Activated T-helper 17 cell treated with anti-CD3 and anti-CD28 coated beads, Interleukin-2, amount 50 U/mL, for 72 hours (primary cell): ENCODE results near the gene SMURF1. TPM values are rescaled to one million over a fixed set of nuclear protein-coding genes. Genes with fewer than 3 reads are reported as not detected.

Source experiments
- ATAC-seq: fragments of 150-1000 bp; cut with Tn5 transposase; replicated peaks from 2 replicates; pipeline ENCODE4 v1.10.0; 2021; ENCODE audit warnings: mild to moderate bottlenecking, moderate library complexity
- H3K27ac Mint-ChIP-seq: one replicate; pipeline ENCODE4 v1.8.0; 2022; ENCODE audit warnings: mixed read lengths
- H3K27me3 Mint-ChIP-seq: one replicate; pipeline ENCODE4 v1.8.0; 2022; ENCODE audit warnings: mixed read lengths
- H3K36me3 Mint-ChIP-seq: one replicate; pipeline ENCODE4 v1.8.0; 2022; ENCODE audit warnings: low read depth, mild to moderate bottlenecking, mixed read lengths
- H3K4me1 Mint-ChIP-seq: one replicate; pipeline ENCODE4 v1.8.0; 2022; ENCODE audit warnings: mixed read lengths
- H3K4me3 Mint-ChIP-seq: one replicate; pipeline ENCODE4 v1.8.0; 2022; ENCODE audit warnings: mild to moderate bottlenecking, mixed read lengths
- H3K9me3 Mint-ChIP-seq: one replicate; pipeline ENCODE4 v1.8.0; 2022; ENCODE audit warnings: mixed read lengths
- total RNA-seq, 2 donors: library from RNA; stranded (reverse); gene quantifications; one replicate each; pipeline ENCODE4 v1.2.3, GENCODE V29; 2022

Gene SMURF1
- total RNA-seq, 2 donors from 2014 or later: 23.0 to 26.0 TPM

GRCh38 chr7:98994046-98994944, 149.6 kb downstream of the SMURF1 start:
- H3K9me3 Mint-ChIP-seq: no peaks in the 10 kb centered on the region
- H3K27ac Mint-ChIP-seq: no peak overlapping the region
- no peaks in the 10 kb centered on the region for H3K27me3 Mint-ChIP-seq
- H3K4me3 Mint-ChIP-seq: no peak overlapping the region
- H3K4me1 Mint-ChIP-seq: peaks cover 9% of the 10 kb centered on the region
- no peak for ATAC-seq
- peaks cover 95% of the 10 kb centered on the region for H3K36me3 Mint-ChIP-seq

DNA sequence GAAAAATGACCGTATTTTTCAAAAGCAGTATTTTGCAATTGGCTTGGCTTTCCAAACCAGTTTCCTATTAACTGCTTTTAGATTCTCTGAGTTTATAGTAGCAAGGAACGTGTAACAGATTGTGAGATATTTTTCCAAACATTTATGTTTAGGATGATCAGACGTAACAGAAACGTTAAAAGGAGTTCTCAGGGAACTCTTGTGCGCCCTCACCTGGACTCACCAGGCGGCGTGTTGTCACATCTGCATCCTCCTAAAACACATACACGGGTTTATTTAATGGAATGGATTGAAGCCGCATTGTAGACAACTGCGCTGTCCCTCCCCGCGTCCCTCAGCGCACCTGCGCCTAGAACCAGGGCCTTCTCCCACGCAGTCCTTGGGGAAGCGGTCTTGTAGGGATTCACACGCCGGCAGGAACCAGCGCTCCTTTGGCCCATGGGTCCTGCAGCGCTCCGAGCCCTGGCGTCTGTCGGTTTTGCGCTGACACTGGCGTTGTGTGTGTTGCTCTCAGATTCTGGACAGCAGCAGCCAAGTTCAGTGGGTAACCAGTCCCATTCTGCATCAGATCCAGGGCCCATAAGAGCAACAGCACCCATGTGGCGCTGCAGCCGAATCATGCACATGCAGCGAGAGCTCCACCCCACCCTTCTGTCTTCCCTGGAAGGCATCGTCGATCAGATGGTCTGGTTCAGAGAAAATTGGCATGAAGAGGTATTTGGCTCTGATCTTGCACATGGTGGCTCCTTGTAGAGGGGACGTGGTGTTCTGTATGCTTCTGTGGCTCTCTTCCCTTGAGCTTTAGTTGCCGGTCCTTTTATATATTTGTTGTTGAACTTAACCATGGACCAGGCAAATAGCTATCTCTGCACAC, 150.6 kb downstream of the SMURF1 start:
- ATAC-seq: no peak
- H3K36me3 Mint-ChIP-seq: peaks cover 95% of the 10 kb centered on the region
- H3K9me3 Mint-ChIP-seq: no peaks in the 10 kb centered on the region
- no peak overlapping the region for H3K4me3 Mint-ChIP-seq
- H3K4me1 Mint-ChIP-seq: peaks cover 9% of the 10 kb centered on the region
- no peak overlapping the region for H3K27ac Mint-ChIP-seq
- H3K27me3 Mint-ChIP-seq: no peaks in the 10 kb centered on the region

GRCh38 chr7:98992076-98992475, 151.8 kb downstream of the SMURF1 start:
- ATAC-seq: no peak
- Mint-ChIP-seq H3K9me3 (no peaks in the 10 kb centered on the region), H3K27me3 (no peaks in the 10 kb centered on the region), H3K4me3 (no peak overlapping the region), H3K36me3 (peaks cover 97% of the 10 kb centered on the region), H3K27ac (peak overlapping the region; percentile 62), H3K4me1 (peaks cover 14% of the 10 kb centered on the region)

DNA sequence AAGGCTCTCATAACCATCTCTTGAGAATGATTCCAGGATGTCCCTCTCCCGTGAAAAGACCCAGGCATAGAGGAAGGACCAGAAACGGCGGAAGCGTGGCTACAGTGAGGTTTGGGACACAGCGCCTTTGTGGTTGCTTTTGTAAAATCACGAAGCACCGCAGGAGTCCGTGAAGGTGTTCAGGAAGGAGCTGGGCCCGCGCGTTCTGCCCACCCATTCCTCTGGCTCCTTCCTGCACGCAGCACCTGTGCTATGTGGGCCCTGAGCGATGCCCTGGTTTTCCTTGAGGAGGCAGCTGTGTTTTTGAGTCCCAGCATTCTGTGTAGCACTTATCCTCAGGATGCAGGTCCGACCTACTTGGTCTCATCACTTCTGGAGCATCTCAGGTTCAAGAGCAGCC, 152.8 kb downstream of the SMURF1 start:
- peaks cover 13% of the 10 kb centered on the region for H3K4me1 Mint-ChIP-seq
- no peaks in the 10 kb centered on the region for H3K9me3 Mint-ChIP-seq
- no peak for ATAC-seq
- H3K27ac Mint-ChIP-seq: no peak overlapping the region
- H3K36me3 Mint-ChIP-seq: peaks cover 98% of the 10 kb centered on the region
- no peaks in the 10 kb centered on the region for H3K27me3 Mint-ChIP-seq
- no peak overlapping the region for H3K4me3 Mint-ChIP-seq

DNA sequence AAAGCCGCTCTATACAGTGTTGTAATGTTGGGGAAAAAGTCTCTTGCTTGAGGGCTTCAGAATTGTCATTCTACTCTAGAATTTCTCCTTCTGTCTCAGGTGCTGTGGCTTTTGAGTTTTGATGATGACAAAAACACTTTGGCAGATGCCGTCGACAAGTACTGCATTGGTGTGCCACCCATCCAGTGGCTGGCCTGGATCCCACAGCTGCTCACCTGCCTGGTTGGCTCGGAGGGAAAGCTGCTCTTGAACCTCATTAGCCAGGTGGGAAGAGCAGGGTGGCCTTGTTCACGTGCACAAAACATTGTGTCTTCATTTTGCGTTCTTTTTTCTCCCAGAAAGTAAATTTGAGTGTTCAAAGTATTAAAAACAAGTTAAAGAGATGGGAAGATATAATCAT, 153.6 kb downstream of the SMURF1 start:
- no peak for ATAC-seq
- H3K9me3 Mint-ChIP-seq: peaks cover 4% of the 10 kb centered on the region
- no peaks in the 10 kb centered on the region for H3K27me3 Mint-ChIP-seq
- peaks cover 98% of the 10 kb centered on the region for H3K36me3 Mint-ChIP-seq
- H3K27ac Mint-ChIP-seq: no peak overlapping the region
- H3K4me1 Mint-ChIP-seq: peaks cover 5% of the 10 kb centered on the region
- no peak overlapping the region for H3K4me3 Mint-ChIP-seq

- peaks cover 5% of the 10 kb centered on the region for H3K4me1 Mint-ChIP-seq
- ATAC-seq: no peak
- peaks cover 100% of the 10 kb centered on the region for H3K36me3 Mint-ChIP-seq
Measured at GRCh38 chr7:98988641-98989040, 155.3 kb downstream of the SMURF1 start.

GRCh38 chr7:98985945-98986344, 158.0 kb downstream of the SMURF1 start:
- no peak for ATAC-seq
- H3K4me3 Mint-ChIP-seq: no peak overlapping the region
- H3K9me3 Mint-ChIP-seq: peaks cover 4% of the 10 kb centered on the region
- H3K27ac Mint-ChIP-seq: peak overlapping the region; percentile 76
- no peaks in the 10 kb centered on the region for H3K27me3 Mint-ChIP-seq
- H3K36me3 Mint-ChIP-seq: peaks cover 100% of the 10 kb centered on the region
- H3K4me1 Mint-ChIP-seq: peaks cover 5% of the 10 kb centered on the region

More at GRCh38 chr7:98988641-98989040, 155.3 kb downstream of the SMURF1 start:
- Mint-ChIP-seq H3K27me3 (no peaks in the 10 kb centered on the region), H3K9me3 (peaks cover 4% of the 10 kb centered on the region), H3K27ac (no peak overlapping the region), H3K4me3 (no peak overlapping the region)

- Mint-ChIP-seq H3K36me3 (peaks cover 100% of the 10 kb centered on the region), H3K4me1 (peaks cover 5% of the 10 kb centered on the region), H3K27me3 (no peaks in the 10 kb centered on the region), H3K27ac (peak overlapping the region; percentile 76), H3K4me3 (no peak overlapping the region), H3K9me3 (peaks cover 4% of the 10 kb centered on the region)
- ATAC-seq: no peak
Measured at GRCh38 chr7:98985406-98985805, 158.5 kb downstream of the SMURF1 start.

DNA sequence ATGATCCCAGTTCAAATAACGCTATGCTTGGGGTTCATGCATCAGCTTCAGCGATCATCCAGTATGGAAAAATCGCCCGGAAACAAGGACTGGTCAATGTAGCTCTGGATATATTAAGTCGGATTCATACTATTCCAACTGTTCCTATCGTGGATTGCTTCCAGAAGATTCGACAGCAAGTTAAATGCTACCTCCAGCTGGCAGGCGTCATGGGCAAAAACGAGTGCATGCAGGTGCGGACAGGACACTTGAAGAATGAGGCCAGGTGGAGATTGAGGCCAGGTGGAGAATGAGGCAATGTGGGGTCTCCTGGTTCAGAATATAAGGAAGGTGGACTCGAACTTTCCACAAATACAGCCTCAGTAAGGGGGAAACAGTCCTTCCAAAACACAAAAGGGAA, 159.8 kb downstream of the SMURF1 start:
- Mint-ChIP-seq H3K27ac (no peak overlapping the region), H3K36me3 (peaks cover 100% of the 10 kb centered on the region), H3K9me3 (peaks cover 4% of the 10 kb centered on the region), H3K4me3 (no peak overlapping the region), H3K4me1 (peaks cover 5% of the 10 kb centered on the region), H3K27me3 (no peaks in the 10 kb centered on the region)
- no peak for ATAC-seq

DNA sequence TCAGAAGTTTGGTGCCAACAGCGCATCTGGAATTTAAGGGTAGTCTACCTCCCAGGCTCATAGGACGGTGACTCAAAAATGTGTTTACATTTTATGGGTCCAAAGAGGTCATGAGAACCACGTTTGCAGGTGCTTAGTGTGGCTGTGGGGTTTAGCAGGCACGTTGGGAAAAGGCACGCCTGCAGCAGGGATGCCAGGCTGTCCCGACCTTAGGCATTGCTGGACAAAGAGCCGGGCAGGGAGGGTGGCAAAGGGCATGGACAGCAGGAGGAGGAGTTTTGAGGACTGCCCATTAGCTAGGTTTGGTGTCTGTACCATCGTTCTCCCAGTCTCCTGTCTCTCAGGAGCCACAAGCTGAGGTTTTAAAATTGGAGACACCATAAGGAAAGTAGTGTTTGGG, 161.2 kb downstream of the SMURF1 start:
- Mint-ChIP-seq H3K27me3 (no peaks in the 10 kb centered on the region), H3K9me3 (peaks cover 4% of the 10 kb centered on the region), H3K36me3 (peaks cover 100% of the 10 kb centered on the region), H3K27ac (no peak overlapping the region), H3K4me1 (peaks cover 4% of the 10 kb centered on the region), H3K4me3 (no peak overlapping the region)
- no peak for ATAC-seq

DNA sequence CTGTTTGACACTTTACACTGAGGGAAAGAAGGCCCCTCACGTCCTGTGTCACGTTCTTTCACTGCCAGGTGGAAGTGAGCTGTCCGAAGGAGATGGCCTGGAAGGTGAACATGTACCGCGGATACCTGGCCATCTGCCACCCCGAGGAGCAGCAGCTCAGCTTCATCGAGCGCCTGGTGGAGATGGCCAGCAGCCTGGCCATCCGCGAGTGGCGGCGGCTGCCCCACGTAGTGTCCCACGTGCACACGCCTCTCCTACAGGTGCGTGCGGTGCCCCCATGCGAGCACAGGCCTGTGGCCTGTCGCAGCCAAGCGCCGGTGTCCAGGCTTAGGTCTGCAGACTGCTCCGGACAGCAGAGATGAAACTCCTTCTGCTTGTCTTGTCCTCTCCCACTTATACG, 162.2 kb downstream of the SMURF1 start:
- Mint-ChIP-seq H3K36me3 (peaks cover 100% of the 10 kb centered on the region), H3K9me3 (peaks cover 4% of the 10 kb centered on the region), H3K4me1 (no peaks in the 10 kb centered on the region), H3K27ac (no peak overlapping the region), H3K4me3 (no peak overlapping the region), H3K27me3 (no peaks in the 10 kb centered on the region)
- ATAC-seq: no peak

DNA sequence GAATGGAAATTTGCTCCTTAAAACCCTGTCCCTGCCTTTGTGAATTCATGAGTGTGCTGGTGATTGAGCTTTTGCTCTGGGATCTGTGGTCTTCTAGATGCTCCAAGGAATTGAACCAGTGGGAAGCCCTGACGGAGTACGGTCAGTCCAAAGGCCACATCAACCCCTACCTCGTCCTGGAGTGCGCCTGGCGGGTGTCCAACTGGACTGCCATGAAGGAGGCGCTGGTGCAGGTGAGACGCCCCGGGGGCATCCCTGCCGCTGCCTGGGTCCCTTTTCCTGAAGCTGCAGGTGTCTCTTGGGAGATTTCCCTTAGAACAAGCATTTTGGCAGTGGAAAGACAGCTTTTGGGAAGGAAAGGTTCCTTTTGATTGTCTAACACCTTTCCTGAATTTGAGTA, 165.2 kb downstream of the SMURF1 start:
- peaks cover 100% of the 10 kb centered on the region for H3K36me3 Mint-ChIP-seq
- no peaks in the 10 kb centered on the region for H3K27me3 Mint-ChIP-seq
- H3K4me1 Mint-ChIP-seq: peaks cover 3% of the 10 kb centered on the region
- H3K4me3 Mint-ChIP-seq: no peak overlapping the region
- no peak for ATAC-seq
- no peaks in the 10 kb centered on the region for H3K9me3 Mint-ChIP-seq
- peak overlapping the region; percentile 52 for H3K27ac Mint-ChIP-seq
